ENCODE data around the gene NDUFB3.

Gene NDUFB3

GRCh38 chr2:201118121-201118960 lies 46.5 kb downstream of the NDUFB3 start:
- H3K9me3 ChIP-seq (ENCODE audit: control insufficient read depth, insufficient read depth, low read length), result no peaks in the 10 kb centered on the region
- H3K36me3 ChIP-seq (ENCODE audit: control insufficient read depth, insufficient read depth, low read length), result no peaks in the 10 kb centered on the region
- H3K4me3 ChIP-seq (ENCODE audit: low read depth, low read length), result peak overlapping the region; percentile 60
- no peaks in the 10 kb centered on the region for H3K27me3 ChIP-seq (ENCODE audit: control insufficient read depth, insufficient read depth, low read length)
- peaks cover 11% of the 10 kb centered on the region for H3K4me1 ChIP-seq (ENCODE audit: control insufficient read depth, insufficient read depth, low read length)
- peak overlapping the region; percentile 41 for H3K9ac ChIP-seq (ENCODE audit: low read depth, low read length)

DNA sequence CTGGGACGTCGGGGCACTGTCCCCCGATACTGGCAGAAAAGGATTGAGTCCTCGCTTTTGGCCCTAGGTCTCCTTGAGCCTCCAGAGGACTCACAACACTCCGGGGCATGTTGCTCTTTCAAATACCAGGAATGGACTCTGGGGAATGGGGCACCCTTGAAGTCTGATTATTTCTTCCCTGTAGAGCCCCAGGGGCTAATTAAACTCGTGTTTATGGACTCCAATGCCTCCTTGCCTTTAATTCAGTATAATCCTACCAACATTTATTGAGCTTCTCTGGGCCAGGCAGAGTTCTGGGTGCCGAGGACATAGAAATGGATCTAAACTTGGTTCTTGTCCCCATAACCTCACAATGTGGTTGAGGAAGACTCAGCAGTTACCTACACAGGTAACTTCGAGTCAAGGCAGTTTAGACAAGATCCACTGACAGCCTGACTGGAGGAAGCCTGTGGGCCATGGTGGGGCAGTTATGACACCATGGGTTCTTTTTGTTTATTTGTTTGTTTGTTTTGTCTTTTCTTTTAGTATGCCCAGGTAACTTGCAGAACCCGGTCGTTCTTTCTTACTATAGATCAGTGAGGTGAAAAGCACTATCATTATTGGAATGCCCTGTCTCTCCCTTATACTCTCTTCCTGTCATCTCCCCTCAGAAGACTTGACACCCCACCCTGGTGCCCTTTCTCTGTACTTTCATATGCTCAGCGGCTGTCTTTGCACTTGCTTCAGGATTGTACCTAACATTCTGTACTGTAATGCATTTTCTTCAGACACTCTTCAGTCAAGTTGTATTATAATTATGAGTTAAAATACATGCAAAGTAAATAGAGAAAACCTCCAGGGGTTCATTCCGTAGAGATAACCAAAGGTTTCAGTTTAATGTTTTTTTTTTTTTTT lies 47.4 kb downstream of the NDUFB3 start:
- H3K4me3 ChIP-seq (ENCODE audit: low read depth, low read length), result peak overlapping the region; percentile 60
- H3K4me1 ChIP-seq (ENCODE audit: control insufficient read depth, insufficient read depth, low read length), result peaks cover 11% of the 10 kb centered on the region
- H3K9ac ChIP-seq (ENCODE audit: low read depth, low read length), result peak overlapping the region; percentile 41
- no peaks in the 10 kb centered on the region for H3K36me3 ChIP-seq (ENCODE audit: control insufficient read depth, insufficient read depth, low read length)
- H3K27me3 ChIP-seq (ENCODE audit: control insufficient read depth, insufficient read depth, low read length), result no peaks in the 10 kb centered on the region
- no peaks in the 10 kb centered on the region for H3K9me3 ChIP-seq (ENCODE audit: control insufficient read depth, insufficient read depth, low read length)

DNA sequence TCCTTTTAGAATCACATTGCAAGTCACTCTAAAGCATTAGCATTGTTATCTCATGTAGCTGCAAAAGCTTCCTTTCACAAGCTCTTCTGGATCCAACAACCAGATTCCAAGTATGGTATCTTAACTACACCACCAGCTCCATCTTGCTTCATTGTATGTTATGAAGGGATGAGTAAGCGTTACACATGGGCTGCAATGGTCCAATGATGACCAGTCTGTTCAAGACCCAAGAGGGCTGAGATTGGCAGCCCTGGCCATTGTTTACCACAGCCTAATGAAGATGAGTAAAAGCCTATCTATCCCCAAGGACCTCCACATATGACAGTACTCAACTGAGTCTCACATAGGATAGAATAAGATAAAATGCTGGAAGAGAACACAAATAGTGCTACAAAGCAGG lies 50.5 kb downstream of the NDUFB3 start:
- Histone ChIP-seq H3K9me3 (ENCODE audit: control insufficient read depth, insufficient read depth, low read length) (no peaks in the 10 kb centered on the region), H3K4me1 (ENCODE audit: control insufficient read depth, insufficient read depth, low read length) (peaks cover 21% of the 10 kb centered on the region), H3K9ac (ENCODE audit: low read depth, low read length) (no peak overlapping the region), H3K4me3 (ENCODE audit: low read depth, low read length) (no peak overlapping the region), H3K36me3 (ENCODE audit: control insufficient read depth, insufficient read depth, low read length) (no peaks in the 10 kb centered on the region), H3K27me3 (ENCODE audit: control insufficient read depth, insufficient read depth, low read length) (no peaks in the 10 kb centered on the region)

DNA sequence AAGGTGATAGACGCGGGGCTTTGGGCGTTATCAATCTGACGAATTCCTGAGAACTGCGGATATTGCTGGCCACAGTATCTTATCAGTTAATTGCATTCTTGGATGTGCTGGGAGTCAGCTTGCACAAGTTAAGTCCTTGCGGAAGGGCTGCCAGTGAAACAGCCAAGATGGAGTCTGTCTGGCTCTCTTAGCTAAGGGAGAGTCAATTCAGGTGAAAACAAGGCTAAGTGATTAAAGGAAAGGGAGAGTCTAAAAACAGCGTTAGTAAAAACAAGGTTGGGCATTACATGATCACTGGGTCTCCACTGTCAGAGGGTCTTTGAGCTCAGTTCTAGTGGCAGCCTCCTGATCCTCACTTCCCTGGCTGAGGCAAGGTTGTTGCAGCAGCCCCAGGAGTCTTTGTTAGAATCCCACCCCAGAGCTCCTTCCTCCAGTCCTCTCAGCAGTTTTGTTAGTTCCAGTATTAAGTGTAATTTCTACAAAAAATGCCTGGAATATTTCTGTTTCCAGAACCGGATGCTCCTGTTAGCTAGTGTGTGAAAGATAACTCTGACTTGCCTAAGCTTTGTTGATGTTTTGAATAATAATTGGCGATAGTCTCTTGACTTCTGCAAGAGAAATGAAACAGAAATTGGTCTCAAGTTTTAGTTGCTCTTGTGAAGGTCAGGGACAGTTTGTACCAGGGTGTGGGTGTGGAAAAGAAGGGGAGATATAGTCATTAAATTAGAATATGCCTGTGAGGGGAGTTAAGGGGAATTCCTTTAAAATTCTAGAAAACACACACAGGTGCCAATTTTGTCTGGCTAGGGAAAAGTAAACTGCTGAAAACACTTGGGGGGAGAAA lies 54.7 kb downstream of the NDUFB3 start:
- no peak overlapping the region for H3K4me3 ChIP-seq (ENCODE audit: low read depth, low read length)
- H3K9me3 ChIP-seq (ENCODE audit: control insufficient read depth, insufficient read depth, low read length), result no peaks in the 10 kb centered on the region
- H3K9ac ChIP-seq (ENCODE audit: low read depth, low read length), result no peak overlapping the region
- no peaks in the 10 kb centered on the region for H3K27me3 ChIP-seq (ENCODE audit: control insufficient read depth, insufficient read depth, low read length)
- peaks cover 29% of the 10 kb centered on the region for H3K4me1 ChIP-seq (ENCODE audit: control insufficient read depth, insufficient read depth, low read length)
- H3K36me3 ChIP-seq (ENCODE audit: control insufficient read depth, insufficient read depth, low read length), result no peaks in the 10 kb centered on the region

DNA sequence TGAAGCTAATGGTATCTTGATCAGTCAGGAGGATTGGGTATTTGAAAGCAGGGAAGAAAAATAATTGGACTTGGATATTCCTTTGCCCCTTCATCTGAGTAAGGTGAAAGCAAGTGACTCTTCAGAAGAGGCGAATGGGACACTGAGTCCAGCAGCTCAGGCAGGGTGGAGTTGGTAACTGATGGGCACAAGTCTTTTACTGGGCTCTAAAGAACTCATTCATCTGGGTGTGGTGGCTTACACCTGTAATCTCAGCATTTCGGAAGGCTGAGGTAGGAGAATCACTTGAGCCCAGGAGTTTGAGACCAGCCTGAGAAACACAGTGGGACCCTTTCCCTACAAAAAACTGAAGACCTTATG lies 55.3 kb downstream of the NDUFB3 start:
- Histone ChIP-seq H3K4me1 (ENCODE audit: control insufficient read depth, insufficient read depth, low read length) (peaks cover 29% of the 10 kb centered on the region), H3K9ac (ENCODE audit: low read depth, low read length) (peak overlapping the region; percentile 28), H3K36me3 (ENCODE audit: control insufficient read depth, insufficient read depth, low read length) (no peaks in the 10 kb centered on the region), H3K9me3 (ENCODE audit: control insufficient read depth, insufficient read depth, low read length) (no peaks in the 10 kb centered on the region), H3K27me3 (ENCODE audit: control insufficient read depth, insufficient read depth, low read length) (no peaks in the 10 kb centered on the region), H3K4me3 (ENCODE audit: low read depth, low read length) (no peak overlapping the region)

DNA sequence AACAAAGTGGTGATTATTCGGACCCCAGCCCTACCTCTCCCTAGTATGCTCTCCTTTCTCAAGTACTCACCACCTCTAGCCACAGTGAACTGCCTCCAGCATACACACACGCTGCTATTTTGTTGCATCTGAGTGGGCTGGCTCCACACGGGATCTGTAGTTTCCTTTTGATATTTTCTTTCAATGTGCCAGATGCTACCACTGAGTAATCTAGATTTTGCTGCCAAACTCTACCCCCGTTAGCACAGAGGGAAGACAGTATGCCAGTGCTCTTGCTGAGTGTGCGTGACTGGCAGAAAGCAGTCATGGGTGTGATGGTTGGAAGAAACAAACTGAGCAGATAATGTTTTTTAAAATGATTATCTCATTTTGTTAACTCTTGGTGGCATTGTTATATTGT lies 55.8 kb downstream of the NDUFB3 start:
- Histone ChIP-seq H3K27me3 (ENCODE audit: control insufficient read depth, insufficient read depth, low read length) (no peaks in the 10 kb centered on the region), H3K36me3 (ENCODE audit: control insufficient read depth, insufficient read depth, low read length) (no peaks in the 10 kb centered on the region), H3K9ac (ENCODE audit: low read depth, low read length) (no peak overlapping the region), H3K4me1 (ENCODE audit: control insufficient read depth, insufficient read depth, low read length) (peaks cover 29% of the 10 kb centered on the region), H3K9me3 (ENCODE audit: control insufficient read depth, insufficient read depth, low read length) (no peaks in the 10 kb centered on the region), H3K4me3 (ENCODE audit: low read depth, low read length) (no peak overlapping the region)

GRCh38 chr2:201128033-201128432 lies 56.2 kb downstream of the NDUFB3 start:
- Histone ChIP-seq H3K4me1 (ENCODE audit: control insufficient read depth, insufficient read depth, low read length) (peaks cover 29% of the 10 kb centered on the region), H3K9me3 (ENCODE audit: control insufficient read depth, insufficient read depth, low read length) (no peaks in the 10 kb centered on the region), H3K4me3 (ENCODE audit: low read depth, low read length) (no peak overlapping the region), H3K27me3 (ENCODE audit: control insufficient read depth, insufficient read depth, low read length) (no peaks in the 10 kb centered on the region), H3K9ac (ENCODE audit: low read depth, low read length) (no peak overlapping the region), H3K36me3 (ENCODE audit: control insufficient read depth, insufficient read depth, low read length) (no peaks in the 10 kb centered on the region)

DNA sequence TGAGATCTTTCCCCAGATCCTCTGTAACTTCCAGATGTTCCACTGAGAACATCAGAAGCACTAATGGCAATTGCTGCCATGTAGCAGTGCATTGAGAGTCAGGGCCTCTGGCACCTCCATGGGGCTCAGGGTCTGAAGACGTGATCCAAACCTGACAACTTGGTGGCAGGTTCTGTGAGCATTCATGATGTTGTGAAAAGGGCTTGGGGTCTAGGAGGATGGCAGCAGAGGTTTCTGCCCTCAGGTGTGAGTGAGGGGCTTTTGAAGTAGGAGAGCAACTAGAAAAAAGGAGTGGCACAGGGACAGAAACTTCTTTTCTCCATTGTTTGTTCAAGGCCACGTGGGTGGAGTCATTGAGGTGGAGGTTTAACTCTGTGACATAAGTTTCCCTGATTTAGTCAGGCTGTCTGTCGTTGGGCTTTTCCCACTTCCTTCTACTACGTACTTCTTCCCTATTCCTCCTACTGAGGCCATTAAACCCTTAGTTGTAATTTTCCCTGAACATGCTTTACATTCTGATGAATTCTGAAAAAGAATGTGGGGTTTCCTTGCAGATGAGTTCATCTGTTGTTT lies 57.2 kb downstream of the NDUFB3 start:
- Histone ChIP-seq H3K4me3 (ENCODE audit: low read depth, low read length) (no peak overlapping the region), H3K9ac (ENCODE audit: low read depth, low read length) (no peak overlapping the region), H3K27me3 (ENCODE audit: control insufficient read depth, insufficient read depth, low read length) (no peaks in the 10 kb centered on the region), H3K4me1 (ENCODE audit: control insufficient read depth, insufficient read depth, low read length) (peaks cover 29% of the 10 kb centered on the region), H3K36me3 (ENCODE audit: control insufficient read depth, insufficient read depth, low read length) (no peaks in the 10 kb centered on the region), H3K9me3 (ENCODE audit: control insufficient read depth, insufficient read depth, low read length) (no peaks in the 10 kb centered on the region)

- Histone ChIP-seq H3K4me3 (ENCODE audit: low read depth, low read length) (no peak overlapping the region), H3K9ac (ENCODE audit: low read depth, low read length) (no peak overlapping the region), H3K9me3 (ENCODE audit: control insufficient read depth, insufficient read depth, low read length) (no peaks in the 10 kb centered on the region), H3K36me3 (ENCODE audit: control insufficient read depth, insufficient read depth, low read length) (no peaks in the 10 kb centered on the region), H3K4me1 (ENCODE audit: control insufficient read depth, insufficient read depth, low read length) (peaks cover 24% of the 10 kb centered on the region), H3K27me3 (ENCODE audit: control insufficient read depth, insufficient read depth, low read length) (no peaks in the 10 kb centered on the region)
Observed at GRCh38 chr2:201130524-201131186, 58.9 kb downstream of the NDUFB3 start.

- Histone ChIP-seq H3K9ac (ENCODE audit: low read depth, low read length) (no peak overlapping the region), H3K36me3 (ENCODE audit: control insufficient read depth, insufficient read depth, low read length) (peaks cover 3% of the 10 kb centered on the region), H3K27me3 (ENCODE audit: control insufficient read depth, insufficient read depth, low read length) (no peaks in the 10 kb centered on the region), H3K4me1 (ENCODE audit: control insufficient read depth, insufficient read depth, low read length) (peaks cover 14% of the 10 kb centered on the region), H3K4me3 (ENCODE audit: low read depth, low read length) (no peak overlapping the region), H3K9me3 (ENCODE audit: control insufficient read depth, insufficient read depth, low read length) (no peaks in the 10 kb centered on the region)
Observed at GRCh38 chr2:201132518-201132917, 60.7 kb downstream of the NDUFB3 start.

All from iPS-15b (cell line).